22Rv1 (cell line): Measurements from ENCODE around the gene CDC14A.

Experiments used
- H3K27ac ChIP-seq: fragments of 450-650 bp; 2 replicates; pipeline ENCODE4 v1.5.1; 2017
- ZFX ChIP-seq: fragments of 450-650 bp; IDR thresholded peaks from 2 replicates; pipeline ENCODE4 v1.6.1; 2017; ENCODE audit warnings: antibody characterized with exemption, borderline replicate concordance
- TF ChIP-seq, protein P1 (sequence below): fragments of 450-650 bp; IDR thresholded peaks from 2 replicates; pipeline ENCODE4 v1.5.1; 2017; ENCODE audit warnings: mild to moderate bottlenecking

CDC14A gene

DNA sequence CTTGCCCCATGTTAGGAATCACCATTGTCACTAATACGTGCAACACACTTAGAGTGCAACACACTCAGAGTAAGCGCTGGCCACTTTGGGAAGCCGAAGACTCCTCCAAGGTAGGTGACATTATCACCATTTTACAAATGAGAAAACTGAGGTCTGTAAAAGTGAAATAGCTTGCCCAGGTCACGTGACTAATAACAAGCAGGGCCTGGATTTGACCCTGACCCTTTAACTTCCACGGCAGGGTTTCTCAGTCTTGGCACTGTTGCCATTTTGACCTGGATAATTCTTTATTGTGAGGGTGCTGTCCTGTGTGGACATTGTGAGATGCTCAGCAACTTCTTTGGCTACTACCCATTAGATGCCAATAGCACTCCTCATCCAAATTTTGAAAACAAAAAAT lies 177.8 kb downstream of the CDC14A start:
- TF ChIP-seq, protein P1, sequence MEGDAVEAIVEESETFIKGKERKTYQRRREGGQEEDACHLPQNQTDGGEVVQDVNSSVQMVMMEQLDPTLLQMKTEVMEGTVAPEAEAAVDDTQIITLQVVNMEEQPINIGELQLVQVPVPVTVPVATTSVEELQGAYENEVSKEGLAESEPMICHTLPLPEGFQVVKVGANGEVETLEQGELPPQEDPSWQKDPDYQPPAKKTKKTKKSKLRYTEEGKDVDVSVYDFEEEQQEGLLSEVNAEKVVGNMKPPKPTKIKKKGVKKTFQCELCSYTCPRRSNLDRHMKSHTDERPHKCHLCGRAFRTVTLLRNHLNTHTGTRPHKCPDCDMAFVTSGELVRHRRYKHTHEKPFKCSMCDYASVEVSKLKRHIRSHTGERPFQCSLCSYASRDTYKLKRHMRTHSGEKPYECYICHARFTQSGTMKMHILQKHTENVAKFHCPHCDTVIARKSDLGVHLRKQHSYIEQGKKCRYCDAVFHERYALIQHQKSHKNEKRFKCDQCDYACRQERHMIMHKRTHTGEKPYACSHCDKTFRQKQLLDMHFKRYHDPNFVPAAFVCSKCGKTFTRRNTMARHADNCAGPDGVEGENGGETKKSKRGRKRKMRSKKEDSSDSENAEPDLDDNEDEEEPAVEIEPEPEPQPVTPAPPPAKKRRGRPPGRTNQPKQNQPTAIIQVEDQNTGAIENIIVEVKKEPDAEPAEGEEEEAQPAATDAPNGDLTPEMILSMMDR = no peak
- no peak for TF ChIP-seq ZFX
- no peak overlapping the region for H3K27ac ChIP-seq

DNA sequence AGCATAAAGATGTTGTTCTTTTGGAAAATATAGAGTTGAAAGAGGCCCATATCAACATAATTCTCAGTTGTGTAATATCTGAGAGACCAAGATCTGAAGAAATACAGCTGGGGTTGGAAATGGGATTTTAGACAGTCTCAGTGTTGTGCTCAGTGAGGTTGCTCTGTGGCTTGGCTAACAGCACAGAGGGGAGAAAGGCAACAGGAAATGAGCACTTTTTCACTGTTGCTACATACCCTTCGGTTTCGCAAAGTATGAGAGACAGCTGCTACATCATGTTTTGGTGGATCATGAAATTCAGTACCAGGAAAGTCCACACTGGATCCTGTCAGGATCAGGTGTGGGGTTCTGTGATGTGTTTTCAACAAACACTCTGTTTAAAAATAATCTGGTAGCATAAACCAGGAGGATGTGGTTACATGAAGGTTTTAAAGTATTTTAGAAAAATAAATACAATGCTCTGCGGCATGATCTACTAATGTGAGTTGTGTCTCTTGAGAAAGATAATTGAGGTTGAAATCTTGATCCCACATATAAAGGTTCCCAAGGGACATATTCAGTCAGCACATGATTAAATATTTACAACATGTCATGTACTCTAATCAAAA lies 178.7 kb downstream of the CDC14A start:
- TF ChIP-seq, protein P1 = no peak
- TF ChIP-seq ZFX = no peak
- H3K27ac ChIP-seq = no peak overlapping the region

DNA sequence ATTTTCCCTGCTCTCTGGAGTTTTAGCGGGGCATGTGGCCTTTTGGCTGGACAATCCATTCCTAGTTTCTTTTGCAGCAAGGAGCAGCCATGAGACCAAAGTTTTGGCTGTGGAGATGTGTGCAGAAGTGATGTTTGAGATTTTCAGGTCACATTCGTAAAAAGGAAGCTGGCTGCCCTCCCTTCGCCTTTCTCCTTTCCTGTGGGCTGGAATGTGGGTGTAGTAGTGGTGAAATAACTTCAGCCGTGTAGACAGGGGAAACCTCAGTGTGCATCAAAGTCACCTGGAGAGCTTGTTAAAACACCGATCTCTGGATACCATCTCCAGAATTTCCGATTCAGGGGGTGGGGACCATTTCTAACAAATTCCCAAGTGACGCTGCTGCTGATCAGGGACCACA lies 180.3 kb downstream of the CDC14A start:
- TF ChIP-seq, protein P1 = no peak
- TF ChIP-seq ZFX = no peak
- no peak overlapping the region for H3K27ac ChIP-seq

DNA sequence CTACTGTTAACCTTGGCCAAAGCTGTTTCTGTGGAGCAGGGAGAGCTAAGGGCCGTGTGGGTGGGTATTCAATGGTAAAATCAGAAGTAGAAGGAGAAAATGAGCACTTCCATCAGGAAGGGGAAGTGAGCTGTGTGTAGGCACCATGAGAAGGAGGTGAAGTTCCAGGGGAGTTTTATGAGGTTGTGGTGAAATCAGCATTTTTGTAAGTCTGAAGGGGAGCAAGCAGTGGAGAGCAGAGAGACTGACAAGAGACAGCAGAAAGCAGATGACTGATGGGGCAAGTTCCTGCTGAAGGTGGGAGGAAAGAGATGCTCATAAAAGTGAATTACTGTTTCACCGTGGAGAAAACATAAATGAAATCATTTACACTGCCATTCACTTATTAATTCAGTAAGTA lies 183.0 kb downstream of the CDC14A start:
- TF ChIP-seq, protein P1 = no peak
- TF ChIP-seq ZFX = no peak
- H3K27ac ChIP-seq = no peak overlapping the region

DNA sequence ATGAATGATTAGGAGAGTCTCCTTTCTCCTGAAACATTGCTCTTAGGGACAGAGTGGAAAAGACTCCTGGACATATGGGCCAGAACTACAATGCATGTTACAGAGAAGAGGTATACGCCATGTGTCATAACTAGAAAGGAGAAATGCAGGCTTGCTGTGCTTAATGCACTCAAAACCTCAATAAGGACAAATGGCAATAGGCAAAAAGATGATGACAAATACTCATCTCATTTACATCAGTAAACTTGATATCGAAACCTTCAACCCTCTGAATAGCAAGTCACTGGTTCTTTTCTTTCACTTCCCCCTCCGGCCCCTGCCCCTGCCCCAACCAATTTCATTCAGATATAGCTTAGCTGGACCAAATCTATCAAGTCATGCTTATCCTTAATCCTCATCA lies 183.7 kb downstream of the CDC14A start:
- H3K27ac ChIP-seq = no peak overlapping the region
- TF ChIP-seq, protein P1 = no peak
- TF ChIP-seq ZFX = no peak

DNA sequence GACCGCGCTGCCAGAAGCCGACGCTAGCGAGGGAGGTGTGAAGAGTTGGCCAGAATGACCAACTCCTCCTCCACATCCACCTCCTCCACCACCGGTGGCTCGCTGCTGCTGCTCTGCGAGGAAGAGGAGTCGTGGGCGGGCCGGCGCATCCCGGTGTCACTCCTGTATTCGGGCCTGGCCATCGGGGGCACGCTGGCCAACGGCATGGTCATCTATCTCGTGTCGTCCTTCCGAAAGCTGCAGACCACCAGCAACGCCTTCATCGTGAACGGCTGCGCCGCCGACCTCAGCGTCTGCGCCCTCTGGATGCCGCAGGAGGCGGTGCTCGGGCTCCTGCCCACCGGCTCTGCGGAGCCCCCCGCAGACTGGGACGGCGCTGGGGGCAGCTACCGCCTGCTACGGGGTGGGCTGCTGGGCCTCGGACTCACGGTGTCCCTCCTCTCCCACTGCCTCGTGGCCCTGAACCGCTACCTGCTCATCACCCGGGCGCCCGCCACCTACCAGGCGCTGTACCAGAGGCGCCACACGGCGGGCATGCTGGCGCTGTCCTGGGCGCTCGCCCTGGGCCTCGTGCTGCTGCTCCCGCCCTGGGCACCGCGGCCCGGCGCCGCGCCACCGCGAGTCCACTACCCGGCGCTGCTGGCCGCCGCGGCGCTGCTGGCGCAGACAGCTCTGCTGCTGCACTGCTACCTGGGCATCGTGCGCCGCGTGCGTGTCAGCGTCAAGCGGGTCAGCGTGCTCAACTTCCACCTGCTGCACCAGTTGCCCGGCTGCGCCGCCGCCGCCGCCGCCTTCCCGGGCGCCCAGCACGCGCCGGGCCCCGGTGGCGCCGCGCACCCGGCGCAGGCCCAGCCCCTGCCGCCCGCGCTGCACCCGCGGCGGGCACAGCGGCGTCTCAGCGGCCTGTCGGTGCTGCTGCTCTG lies 186.9 kb downstream of the CDC14A start:
- TF ChIP-seq ZFX = no peak
- TF ChIP-seq, protein P1 = no peak; the same call in 1 of the 2 replicates
- no peak overlapping the region for H3K27ac ChIP-seq

DNA sequence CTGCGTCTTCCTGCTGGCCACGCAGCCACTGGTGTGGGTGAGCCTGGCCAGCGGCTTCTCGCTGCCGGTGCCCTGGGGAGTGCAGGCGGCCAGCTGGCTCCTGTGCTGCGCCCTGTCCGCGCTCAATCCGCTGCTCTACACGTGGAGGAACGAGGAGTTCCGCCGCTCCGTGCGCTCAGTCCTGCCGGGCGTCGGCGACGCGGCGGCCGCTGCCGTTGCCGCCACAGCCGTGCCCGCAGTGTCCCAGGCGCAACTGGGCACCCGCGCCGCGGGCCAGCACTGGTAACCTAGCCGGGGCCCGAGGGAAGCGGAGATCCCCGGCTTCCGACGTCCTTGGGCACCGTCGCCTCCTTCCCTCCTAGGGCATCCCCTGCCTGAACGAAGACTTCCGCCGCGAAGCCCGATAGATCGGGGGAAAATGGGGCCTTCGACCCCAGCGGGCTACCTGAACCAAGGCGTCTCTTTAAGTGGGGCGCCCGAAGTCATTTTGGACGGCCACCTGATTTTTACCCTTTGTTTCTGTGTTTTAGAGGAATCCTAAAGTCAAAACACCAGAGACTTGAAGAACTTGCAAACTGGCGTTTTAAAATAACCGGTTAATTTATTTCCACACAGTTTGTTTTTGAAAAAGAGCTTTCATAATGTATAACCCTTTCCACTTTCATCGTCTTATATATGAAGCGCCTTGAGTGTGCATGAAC lies 187.7 kb downstream of the CDC14A start:
- no peak for TF ChIP-seq ZFX
- TF ChIP-seq, protein P1 = no peak

More for the DNA sequence above, 187.7 kb downstream of the CDC14A start:
- no peak overlapping the region for H3K27ac ChIP-seq
